DLD1 (cell line): ENCODE measurements around the gene TCEANC2.
"Not testable (repeated sequence)": the region's sequence is repeated elsewhere in the genome, so short reads cannot be mapped to it uniquely, and the experiment has no call there.

Experiments used
- in situ Hi-C: cut with HindIII; loops from 2 replicates; pipeline ENCODE4 v1.10.0; 2017; ENCODE audit warnings: low sequenced_read_pairs

Gene TCEANC2

DNA sequence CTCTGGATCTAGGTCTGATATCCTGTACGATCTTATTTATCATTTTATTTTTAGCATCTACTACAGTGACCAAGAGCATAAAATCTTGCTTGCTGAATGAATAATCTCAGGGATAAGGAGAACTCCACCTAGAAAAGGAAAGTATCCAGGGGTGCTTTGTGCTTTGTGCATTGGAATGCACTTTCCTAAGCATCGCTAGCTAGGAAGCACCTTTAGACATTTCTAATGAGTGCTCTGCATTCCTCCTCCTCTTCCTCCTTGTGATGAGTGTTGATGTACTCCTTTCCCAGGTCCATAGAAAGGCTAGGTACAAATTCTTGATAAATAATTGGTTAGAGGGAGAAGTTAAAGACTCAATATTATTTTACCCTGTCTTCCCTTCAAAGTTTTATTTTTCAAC, 31.4 kb downstream of the TCEANC2 start:
- in situ Hi-C loops, result no loop called here

- in situ Hi-C loops, result no loop called here
Observed at GRCh38 chr1:54086754-54087153, 33.3 kb downstream of the TCEANC2 start.

GRCh38 chr1:54088385-54088784, 35.0 kb downstream of the TCEANC2 start:
- in situ Hi-C loops, result no loop called here

DNA sequence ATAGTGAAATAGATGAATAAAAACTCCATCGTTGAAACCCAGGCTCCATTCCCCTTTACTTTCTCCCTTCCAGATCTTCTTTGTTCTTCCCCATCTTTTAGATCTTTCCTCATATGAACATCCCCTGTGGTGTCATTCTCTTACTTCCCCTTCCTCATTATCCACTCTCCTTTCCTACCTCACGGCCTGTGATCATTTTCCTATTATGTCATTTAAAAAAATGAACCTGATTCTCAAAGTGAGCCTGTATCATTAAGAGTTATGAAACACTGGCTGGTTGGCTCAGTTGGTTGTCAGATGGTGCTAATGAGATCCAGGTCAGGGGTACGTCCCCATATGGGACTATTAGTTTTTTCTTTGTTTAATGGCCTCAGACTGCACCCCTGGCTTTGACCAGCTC, 38.3 kb downstream of the TCEANC2 start:
- in situ Hi-C loops, result loop anchor here (10.0 kb wide), 1 partner anchor 663 kb away; no protein-coding TSS in a partner anchor

GRCh38 chr1:54094001-54094729, 40.8 kb downstream of the TCEANC2 start:
- in situ Hi-C loops, result loop anchor here (10.0 kb wide), 1 partner anchor 661 kb away; no protein-coding TSS in a partner anchor

GRCh38 chr1:54094730-54095105, 41.3 kb downstream of the TCEANC2 start:
- in situ Hi-C loops, result loop anchor here (10.0 kb wide), 1 partner anchor 660 kb away; no protein-coding TSS in a partner anchor

GRCh38 chr1:54095546-54096226, 42.3 kb downstream of the TCEANC2 start:
- in situ Hi-C loops, result loop anchor here (10.0 kb wide), 1 partner anchor 659 kb away; no protein-coding TSS in a partner anchor

- in situ Hi-C loops, result loop anchor here (10.0 kb wide), 1 partner anchor 658 kb away; no protein-coding TSS in a partner anchor
Observed at GRCh38 chr1:54096227-54096876, 42.9 kb downstream of the TCEANC2 start.

GRCh38 chr1:54096877-54097240, 43.5 kb downstream of the TCEANC2 start:
- in situ Hi-C loops, result loop anchor here (10.0 kb wide), 1 partner anchor 658 kb away; no protein-coding TSS in a partner anchor

- in situ Hi-C loops, result loop anchor here (10.0 kb wide), 1 partner anchor 656 kb away; no protein-coding TSS in a partner anchor
Observed at GRCh38 chr1:54099061-54099610, 45.7 kb downstream of the TCEANC2 start.

DNA sequence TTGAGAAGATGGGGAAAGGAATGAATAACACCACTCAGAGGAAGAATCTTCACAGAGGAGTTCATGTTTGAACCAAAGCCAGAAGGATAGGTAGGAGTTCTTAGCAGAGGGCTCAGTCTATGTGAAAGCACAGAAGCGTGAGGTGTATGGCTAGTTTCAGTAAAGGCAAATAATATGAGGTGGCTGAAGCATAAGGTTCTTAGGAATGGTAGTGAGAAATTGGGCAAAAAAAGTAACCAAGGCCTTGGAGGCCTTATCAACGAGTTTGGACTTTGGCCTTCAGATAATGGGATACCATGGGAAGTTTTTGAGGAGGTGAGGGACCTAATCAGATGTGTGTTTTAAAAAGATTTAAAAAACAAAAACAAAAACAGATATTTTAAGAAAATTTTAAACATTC, 47.1 kb downstream of the TCEANC2 start:
- in situ Hi-C loops, result no loop called here

DNA sequence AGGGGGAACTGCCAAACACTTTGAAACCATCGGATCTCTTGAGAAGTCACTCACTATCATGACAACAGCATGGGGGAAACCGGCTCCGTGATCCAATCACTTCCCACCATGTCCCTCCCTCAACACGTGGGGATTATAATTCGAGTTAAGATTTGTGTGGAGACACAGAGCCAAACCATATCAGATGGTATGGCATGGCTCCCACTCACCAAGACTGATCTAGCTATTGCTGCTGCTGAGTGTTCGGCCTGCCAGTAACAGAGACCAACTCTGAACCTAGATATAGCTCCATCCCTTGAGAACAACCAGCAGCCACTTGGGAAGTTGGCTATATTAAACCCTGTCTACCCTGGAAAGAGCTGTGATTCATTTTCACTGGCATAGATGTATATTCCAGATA, 50.0 kb downstream of the TCEANC2 start:
- in situ Hi-C loops, result no loop called here

DNA sequence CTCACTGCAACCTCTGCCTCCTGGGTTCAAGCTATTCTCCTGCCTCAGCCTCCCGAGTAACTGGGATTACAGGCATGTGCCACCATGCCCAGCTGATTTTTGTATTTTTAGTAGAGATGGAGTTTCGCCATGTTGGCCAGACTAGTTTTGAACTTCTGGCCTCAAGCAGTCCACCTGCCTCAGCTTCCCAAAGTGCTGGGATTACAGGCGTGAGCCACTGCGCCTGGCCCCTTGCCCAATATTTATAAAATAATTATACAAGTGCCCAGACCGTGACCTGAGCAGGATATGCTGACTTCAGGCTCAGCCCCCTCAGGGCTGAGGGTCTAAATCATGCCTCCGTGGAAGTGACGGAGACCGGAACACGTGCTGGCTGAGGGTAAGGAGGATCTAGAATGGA, 51.2 kb downstream of the TCEANC2 start:
- in situ Hi-C loops, result not testable (repeated sequence)

GRCh38 chr1:54105080-54105479, 51.7 kb downstream of the TCEANC2 start:
- in situ Hi-C loops, result no loop called here

- in situ Hi-C loops, result no loop called here
Observed at GRCh38 chr1:54105736-54106269, 52.4 kb downstream of the TCEANC2 start.

- in situ Hi-C loops, result no loop called here
Observed at GRCh38 chr1:54107131-54107530, 53.7 kb downstream of the TCEANC2 start.

GRCh38 chr1:54108156-54108555, 54.7 kb downstream of the TCEANC2 start:
- in situ Hi-C loops, result no loop called here

DNA sequence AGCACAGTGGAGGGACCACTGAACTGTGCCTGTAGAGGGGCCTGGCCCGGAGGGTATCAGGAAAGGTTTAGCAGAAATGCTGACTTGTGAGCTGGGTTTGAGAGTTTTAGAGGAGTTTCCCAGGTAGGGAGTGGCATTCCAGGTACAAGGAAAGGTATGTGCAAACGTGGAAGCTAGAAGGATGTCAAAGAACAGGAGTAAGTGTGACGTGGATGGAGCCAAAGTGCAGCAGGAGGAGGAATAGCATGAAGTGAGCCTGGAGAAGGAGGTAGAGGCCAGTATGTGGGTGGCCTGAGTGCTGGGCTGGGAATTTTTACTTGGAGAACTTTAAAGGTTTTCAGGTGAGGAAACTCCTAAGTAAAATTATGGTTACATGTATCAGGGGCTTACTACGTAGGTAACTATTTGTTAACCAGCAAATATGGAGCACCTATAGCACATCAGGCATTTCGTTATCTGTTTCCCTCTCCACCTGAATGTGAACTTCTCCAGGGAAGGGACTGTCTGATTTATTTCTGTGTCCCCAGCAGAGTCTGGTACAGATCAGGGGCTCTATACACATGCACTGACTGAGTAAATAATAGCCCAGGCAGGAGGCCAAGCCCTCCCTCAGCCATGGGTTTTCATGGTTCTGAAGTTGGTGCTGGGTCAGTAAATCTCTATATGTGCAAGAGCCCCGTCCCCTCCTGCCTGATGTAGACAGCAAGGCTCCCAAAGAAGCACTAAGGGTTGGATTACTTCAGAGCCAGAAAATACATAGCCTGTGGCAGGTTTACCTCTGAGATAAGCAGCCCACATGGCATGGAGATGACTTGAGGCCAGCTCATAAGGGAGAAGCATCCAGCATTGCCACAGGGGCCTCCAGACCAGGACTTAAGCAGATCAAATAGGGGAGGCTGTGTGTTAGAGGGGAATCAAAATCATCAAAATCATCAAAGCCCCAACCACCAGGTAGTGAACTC, 56.0 kb downstream of the TCEANC2 start:
- in situ Hi-C loops, result no loop called here

- in situ Hi-C loops, result no loop called here
Observed at GRCh38 chr1:54110996-54111395, 57.6 kb downstream of the TCEANC2 start.

DNA sequence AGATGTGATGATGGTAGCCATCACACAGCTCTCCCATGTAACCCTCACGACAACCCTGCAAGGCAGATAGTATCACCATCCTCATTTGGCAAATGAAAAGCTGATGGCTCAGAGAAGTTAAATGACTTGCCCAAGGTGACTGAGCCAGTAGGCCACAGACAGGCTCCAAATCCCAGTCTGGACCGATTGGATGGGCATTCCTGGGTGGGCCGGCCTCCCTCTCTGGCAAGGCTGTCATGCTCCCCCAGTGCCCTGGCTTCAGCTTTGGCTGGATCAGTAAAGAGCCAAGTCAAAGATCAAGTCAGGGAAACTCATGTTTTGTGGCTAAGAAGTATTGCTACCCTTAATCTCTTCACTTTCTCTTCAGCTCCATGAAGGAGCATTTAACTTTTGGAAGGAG, 58.2 kb downstream of the TCEANC2 start:
- in situ Hi-C loops, result no loop called here
